Bronchial epithelial cell (primary cell): ENCODE data around the gene STOX2. TPM values are rescaled to one million over a fixed set of nuclear protein-coding genes. Genes with fewer than 3 reads are reported as not detected.

Experiments used
- DNase-seq: peaks from one replicate; pipeline ENCODE4 v3.0.0-alpha.2; 2010; ENCODE audit warnings: low read depth
- FAIRE-seq: peaks from 2 replicates; lab custom pipeline; 2011; peaks lifted over from hg19 to GRCh38; lab: Jason Lieb, UNC
- H3K27me3 ChIP-seq: 2 replicates; pipeline ENCODE4 v1.5.1; 2011; ENCODE audit warnings: low read length; ENCODE audit not compliant: control insufficient read depth, insufficient read depth
- H3K36me3 ChIP-seq: 2 replicates; pipeline ENCODE4 v1.5.1; 2011; ENCODE audit warnings: low read length; ENCODE audit not compliant: control insufficient read depth, insufficient read depth
- H3K4me3 ChIP-seq: 2 replicates; pipeline ENCODE4 v1.5.1; 2011; ENCODE audit warnings: mild to moderate bottlenecking, low read depth, low read length, control low read depth
- total RNA-seq: library from RNA; depleted of rRNA; stranded (reverse); fragments of >200 nt; gene quantifications from 2 replicates; pipeline ENCODE4 v1.2.1, GENCODE V29; 2014
- TF ChIP-seq, protein P1 (sequence below): IDR thresholded peaks from 2 replicates; pipeline ENCODE4 v1.5.1; 2011; ENCODE audit warnings: mild to moderate bottlenecking, moderate library complexity, low read length, control low read depth, inconsistent platforms; ENCODE audit not compliant: insufficient read depth, severe bottlenecking

STOX2 gene
- total RNA-seq, 1 donor from 2014 or later, result 1.3 TPM

DNA sequence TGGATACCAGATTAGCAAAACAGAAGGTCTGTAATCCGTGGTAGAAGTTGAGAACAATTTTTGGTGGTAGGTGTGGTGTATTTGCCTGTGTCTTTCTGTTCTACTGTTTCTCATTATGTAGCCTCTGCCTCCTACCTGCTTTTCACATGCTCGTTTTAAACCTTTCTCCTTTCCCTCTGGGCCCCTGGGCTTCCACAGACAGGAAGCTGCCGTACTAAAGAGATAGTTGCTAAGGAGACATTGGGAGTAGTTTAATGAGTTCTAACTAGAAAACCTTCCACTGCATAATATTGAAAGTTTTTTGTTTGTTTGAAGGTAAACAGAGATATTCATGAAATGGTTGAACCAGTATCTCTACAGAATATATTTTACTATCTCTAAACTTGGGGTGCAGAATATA is 107.8 kb downstream of the STOX2 start:
- TF ChIP-seq, protein P1, sequence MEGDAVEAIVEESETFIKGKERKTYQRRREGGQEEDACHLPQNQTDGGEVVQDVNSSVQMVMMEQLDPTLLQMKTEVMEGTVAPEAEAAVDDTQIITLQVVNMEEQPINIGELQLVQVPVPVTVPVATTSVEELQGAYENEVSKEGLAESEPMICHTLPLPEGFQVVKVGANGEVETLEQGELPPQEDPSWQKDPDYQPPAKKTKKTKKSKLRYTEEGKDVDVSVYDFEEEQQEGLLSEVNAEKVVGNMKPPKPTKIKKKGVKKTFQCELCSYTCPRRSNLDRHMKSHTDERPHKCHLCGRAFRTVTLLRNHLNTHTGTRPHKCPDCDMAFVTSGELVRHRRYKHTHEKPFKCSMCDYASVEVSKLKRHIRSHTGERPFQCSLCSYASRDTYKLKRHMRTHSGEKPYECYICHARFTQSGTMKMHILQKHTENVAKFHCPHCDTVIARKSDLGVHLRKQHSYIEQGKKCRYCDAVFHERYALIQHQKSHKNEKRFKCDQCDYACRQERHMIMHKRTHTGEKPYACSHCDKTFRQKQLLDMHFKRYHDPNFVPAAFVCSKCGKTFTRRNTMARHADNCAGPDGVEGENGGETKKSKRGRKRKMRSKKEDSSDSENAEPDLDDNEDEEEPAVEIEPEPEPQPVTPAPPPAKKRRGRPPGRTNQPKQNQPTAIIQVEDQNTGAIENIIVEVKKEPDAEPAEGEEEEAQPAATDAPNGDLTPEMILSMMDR, result no peak
- Histone ChIP-seq H3K4me3 (no peak overlapping the region), H3K27me3 (no peaks in the 10 kb centered on the region), H3K36me3 (no peaks in the 10 kb centered on the region)
- DNase-seq (no peak), FAIRE-seq (no peak)

DNA sequence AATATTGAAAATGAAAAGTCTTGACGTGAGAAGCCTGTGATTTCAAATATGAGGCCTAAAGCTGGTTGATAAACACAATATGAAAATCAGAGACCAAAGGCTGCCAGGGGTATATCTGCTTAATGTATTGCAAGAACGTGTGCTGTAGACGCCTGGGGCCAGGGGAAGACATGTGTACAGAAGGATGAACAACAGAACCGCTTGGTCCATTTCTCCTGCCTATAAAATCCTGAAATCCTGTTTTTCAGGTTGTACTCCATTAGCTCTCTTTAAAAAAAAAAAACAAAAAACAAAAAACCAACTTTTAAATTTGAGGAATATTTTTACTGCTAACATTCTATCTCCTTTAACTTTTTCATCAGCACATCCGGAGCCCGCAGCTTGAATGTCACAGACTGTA is 109.2 kb downstream of the STOX2 start:
- Histone ChIP-seq H3K36me3 (no peaks in the 10 kb centered on the region), H3K4me3 (no peak overlapping the region), H3K27me3 (no peaks in the 10 kb centered on the region)
- FAIRE-seq (no peak), DNase-seq (no peak)
- TF ChIP-seq, protein P1, result no peak

DNA sequence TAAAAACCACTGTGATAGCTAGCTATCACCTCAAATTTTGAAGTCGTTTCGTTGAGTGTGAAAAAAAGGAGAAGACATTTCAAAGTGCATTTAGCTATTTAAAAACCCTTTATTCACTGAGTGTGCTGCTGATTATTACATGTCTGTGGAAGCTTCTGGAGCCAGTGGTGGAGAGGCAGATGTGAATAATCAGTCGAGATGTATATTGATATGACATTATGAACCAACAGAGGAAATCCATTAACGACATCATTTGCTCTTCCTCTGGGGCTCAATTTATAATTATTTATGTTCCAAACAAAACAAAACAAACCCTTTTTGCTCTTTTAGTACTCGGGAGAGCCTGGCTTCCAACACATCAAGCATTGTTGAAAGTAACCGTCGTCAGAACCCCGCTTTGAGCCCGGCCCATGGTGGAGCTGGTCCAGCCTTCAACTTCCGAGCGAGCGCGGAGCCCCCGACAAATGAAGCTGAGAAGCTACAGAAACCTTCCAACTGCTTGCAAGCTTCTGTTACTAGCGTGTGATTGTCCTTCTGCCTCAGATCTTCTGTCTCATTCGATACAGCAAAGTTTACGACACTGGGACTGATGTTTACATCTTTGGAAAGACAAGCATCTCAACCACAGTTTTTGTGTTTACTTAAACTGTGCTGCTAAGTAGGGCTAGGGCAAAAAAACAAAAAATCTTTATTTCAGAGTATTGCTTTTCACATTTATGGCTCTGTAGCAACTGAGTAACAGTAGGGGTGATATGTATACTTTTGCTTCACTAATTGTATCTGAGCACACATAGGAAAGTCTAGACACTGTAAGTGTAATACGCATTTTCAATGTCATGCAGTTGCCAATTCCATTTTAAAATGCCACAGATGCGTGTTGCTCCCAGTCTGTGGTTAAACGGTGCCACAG is 111.9 kb downstream of the STOX2 start:
- H3K36me3 ChIP-seq, result no peaks in the 10 kb centered on the region
- TF ChIP-seq, protein P1, result no peak
- H3K27me3 ChIP-seq, result no peaks in the 10 kb centered on the region
- H3K4me3 ChIP-seq, result no peak overlapping the region
- DNase-seq (no peak), FAIRE-seq (no peak)

DNA sequence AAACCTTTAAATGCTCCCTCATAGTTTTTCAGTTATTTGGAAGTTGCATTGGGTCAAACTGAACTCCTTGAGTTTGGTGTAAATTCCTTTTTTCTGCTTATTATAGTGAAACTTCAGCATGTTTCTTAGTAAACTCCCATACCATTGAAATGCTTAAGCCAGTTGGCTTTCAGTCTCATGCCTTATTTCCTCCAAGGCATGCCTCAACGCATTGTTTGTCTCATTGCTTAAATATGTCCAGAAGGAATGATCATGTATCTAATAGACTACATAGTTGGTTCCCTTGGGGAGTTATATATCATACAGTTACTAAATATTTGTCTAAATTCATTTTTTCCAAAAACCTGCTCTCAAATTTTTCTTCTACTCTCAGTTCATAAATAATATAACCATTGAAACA is 114.0 kb downstream of the STOX2 start:
- FAIRE-seq, result no peak
- TF ChIP-seq, protein P1, result no peak
- Histone ChIP-seq H3K27me3 (no peaks in the 10 kb centered on the region), H3K36me3 (no peaks in the 10 kb centered on the region), H3K4me3 (no peak overlapping the region)
- peak; percentile 93 for DNase-seq

DNA sequence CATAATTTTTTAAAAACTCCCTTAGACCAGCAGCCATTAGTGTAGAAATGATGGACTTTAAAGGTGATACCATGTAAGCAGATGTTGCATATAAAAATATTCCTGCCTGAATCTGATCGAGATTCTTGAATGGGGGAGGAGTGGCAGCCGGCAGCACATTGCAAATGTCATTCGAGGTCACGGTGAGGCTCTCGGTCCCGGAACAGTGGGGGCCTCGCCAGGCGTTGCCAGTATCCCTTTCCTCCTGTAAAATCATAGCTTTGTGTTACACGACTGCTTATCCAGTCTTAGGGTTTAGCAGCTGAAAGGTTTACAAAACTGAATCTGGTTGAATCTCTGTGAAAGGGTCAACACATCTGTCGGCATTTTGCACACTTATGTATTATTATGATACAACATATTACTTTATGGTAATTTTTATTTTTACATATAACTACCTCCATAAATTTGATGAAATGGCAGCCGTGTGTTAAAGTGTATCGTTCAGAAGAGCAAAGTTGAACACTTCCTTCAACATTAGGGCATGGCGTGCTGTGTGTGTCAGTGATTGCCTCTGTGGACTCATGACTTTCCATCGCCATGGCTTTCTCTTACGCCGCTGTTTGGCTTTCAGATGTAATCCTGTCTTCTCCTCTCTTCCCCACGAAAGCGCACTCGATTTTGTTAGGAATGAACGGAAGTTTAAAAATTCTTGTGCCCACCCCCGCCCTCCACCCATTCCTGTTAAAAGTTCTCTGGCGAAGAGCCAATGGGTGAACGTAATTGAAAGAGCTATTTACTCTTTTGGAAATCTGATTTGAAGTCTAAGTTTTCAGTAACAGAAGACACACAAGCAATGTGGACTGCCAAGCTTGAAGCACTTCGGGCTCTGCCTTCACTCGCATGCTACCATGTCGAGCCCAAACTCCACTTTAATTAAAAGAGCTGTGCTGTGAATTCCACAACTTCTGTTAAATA is 114.8 kb downstream of the STOX2 start:
- FAIRE-seq, result no peak
- Histone ChIP-seq H3K27me3 (no peaks in the 10 kb centered on the region), H3K36me3 (no peaks in the 10 kb centered on the region), H3K4me3 (no peak overlapping the region)
- DNase-seq, result peak; percentile 46
- TF ChIP-seq, protein P1, result no peak
